SW 1271 (cell line): ENCODE results near the gene LIPH.
"Not testable (repeated sequence)": the region's sequence is repeated elsewhere in the genome, so short reads cannot be mapped to it uniquely, and the experiment has no call there.

Experiments
- DNase-seq, 2 experiments: peaks; one replicate each; lab custom pipeline; 2025; lab: John Stamatoyannopoulos, UW

The LIPH gene

GRCh38 chr3:185486394-185486793, 66.0 kb downstream of the LIPH start:
- DNase-seq, result no peak

GRCh38 chr3:185484296-185484695, 68.1 kb downstream of the LIPH start:
- no peak for DNase-seq

DNA sequence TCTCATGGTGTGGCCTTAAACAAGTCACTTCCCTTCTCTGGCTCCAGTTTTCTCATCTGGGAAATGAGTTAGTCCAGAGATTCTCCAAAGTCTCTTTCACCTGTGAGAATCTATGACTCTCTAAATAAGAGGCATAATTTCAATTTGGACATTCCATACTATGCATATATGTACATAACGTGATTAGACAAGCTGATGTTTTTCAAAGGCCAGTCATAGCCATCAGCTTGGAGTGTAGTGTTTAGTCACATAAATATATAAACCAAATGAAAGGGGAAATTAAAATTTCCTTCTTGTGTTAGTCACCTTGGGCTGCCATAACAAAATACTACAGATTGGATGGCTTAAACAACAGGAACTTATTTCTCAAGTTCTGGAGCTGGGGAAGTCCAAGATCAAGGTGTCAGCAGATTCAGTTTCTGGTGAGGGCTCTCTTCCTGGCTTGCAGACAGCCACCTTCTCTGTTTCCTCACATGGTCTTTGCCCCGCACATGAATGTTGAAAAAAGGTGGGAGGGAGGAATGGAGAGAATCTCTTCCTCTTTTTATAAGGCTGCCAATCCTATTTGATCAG, 72.9 kb downstream of the LIPH start:
- no peak for DNase-seq

DNA sequence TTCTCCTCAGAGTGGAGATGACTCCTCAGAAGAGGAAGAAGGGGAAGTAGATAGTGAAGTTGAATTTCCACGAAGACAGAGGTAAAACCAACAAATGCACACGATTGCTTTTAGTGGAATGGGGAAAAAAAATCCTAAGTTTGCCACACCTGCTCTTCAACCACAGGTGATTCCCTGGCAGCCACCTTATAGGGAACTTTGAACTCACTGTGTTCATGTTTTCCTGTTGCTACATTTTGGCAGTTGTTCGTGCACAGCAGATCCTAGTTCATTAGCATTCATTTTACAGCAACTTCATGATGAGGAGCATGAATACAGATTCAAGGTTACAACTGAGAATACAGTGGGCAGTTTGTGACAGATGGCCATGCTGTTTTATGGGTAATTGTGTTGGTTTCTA, 75.1 kb downstream of the LIPH start:
- DNase-seq, result no peak

- not testable (repeated sequence) for DNase-seq
Measured at GRCh38 chr3:185474922-185475321, 77.5 kb downstream of the LIPH start.

- no peak for DNase-seq
Measured at GRCh38 chr3:185473290-185473815, 79.0 kb downstream of the LIPH start.

GRCh38 chr3:185470323-185470722, 82.1 kb downstream of the LIPH start:
- DNase-seq, result no peak

DNA sequence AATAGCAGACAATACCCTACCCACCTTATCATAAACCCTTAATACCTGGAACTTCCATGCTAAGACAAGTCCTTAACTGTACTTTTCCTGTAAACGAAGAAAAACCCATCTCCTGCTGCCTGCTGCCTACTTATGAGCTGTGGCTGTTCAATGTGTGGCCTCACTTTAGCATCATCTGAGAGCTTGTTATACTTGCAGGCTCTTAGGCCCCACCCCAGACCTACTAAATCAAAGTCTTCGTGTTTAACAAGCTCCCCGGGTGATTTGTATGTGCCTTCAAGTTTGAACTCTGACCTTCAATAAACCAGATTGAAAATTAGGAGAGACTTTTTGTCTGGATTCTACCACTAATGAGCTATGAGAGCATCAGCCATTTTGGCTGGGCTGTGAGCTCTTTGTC, 82.8 kb downstream of the LIPH start:
- DNase-seq, result no peak

DNA sequence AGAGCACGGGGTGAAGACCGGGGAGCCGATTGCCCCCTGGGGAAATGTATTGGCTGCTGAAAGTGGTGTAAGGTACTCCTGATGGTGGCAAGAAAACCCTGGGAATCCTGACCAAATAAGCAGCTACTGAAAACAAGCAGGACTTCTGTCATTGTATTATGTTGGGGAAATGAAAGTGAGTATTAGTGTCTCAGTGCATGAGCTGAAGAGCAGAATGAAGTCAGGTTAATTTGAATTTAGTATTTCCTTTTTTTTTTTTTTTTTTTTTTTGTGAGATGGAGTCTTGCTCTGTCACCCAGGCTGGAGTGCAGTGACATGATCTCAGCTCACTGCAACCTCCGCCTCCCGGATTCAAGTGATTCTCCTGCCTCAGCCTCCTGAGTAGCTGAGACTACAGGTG, 86.3 kb downstream of the LIPH start:
- DNase-seq, result not testable (repeated sequence)

- no peak for DNase-seq
Measured at GRCh38 chr3:185465471-185465870, 86.9 kb downstream of the LIPH start.

- DNase-seq, result peak in 1 of 2 experiments; percentile 21
Measured at GRCh38 chr3:185460719-185461350, 91.6 kb downstream of the LIPH start.

- DNase-seq, result no peak
Measured at GRCh38 chr3:185460309-185460708, 92.1 kb downstream of the LIPH start.

GRCh38 chr3:185457376-185457775, 95.0 kb downstream of the LIPH start:
- no peak for DNase-seq
